RCC 7860 (cell line): ENCODE data around the gene OR5AU1.
A peak's percentile ranks its signal among the peaks of the same experiment; 100 is the strongest.

ENCODE experiments used
- DNase-seq: peaks from one replicate; pipeline ENCODE4 v3.0.0-alpha.2; 2015; ENCODE audit warnings: low spot score
- FAIRE-seq: peaks from 2 replicates; lab custom pipeline; 2012; peaks lifted over from hg19 to GRCh38; lab: Jason Lieb, UNC

OR5AU1 gene

GRCh38 chr14:21108791-21109190 lies 47.1 kb downstream of the OR5AU1 start:
- no peak for DNase-seq
- no peak for FAIRE-seq

- peak; percentile 54 for DNase-seq
- FAIRE-seq, result no peak
Observed at GRCh38 chr14:21107283-21107800, 48.5 kb downstream of the OR5AU1 start.

- FAIRE-seq (no peak), DNase-seq (peak; percentile 31)
Observed at GRCh38 chr14:21106498-21107282, 49.2 kb downstream of the OR5AU1 start.

- no peak for DNase-seq
- FAIRE-seq, result no peak
Observed at GRCh38 chr14:21106176-21106497, 49.7 kb downstream of the OR5AU1 start.

GRCh38 chr14:21105095-21105494 lies 50.8 kb downstream of the OR5AU1 start:
- DNase-seq (no peak), FAIRE-seq (no peak)
